HL-60/S4 (cell line): ENCODE measurements around the gene TMEM196.
"Not testable (repeated sequence)": the region's sequence is repeated elsewhere in the genome, so short reads cannot be mapped to it uniquely, and the experiment has no call there.

Source experiments
- in situ Hi-C: fragments of 300-500 bp; cut with MboI; formaldehyde crosslinking; loops from 2 replicates; pipeline ENCODE4 v1.14.3; 2022; ENCODE audit warnings: low sequenced_read_pairs

Gene TMEM196

GRCh38 chr7:19708397-19709248 is 64.8 kb downstream of the TMEM196 start, which contains the start of gene POLR1F:
TSS of gene POLR1F (minus strand) at chr7:19709037. CDS start at chr7:19709016, 21 bp downstream.
- in situ Hi-C loops: no loop called here

GRCh38 chr7:19707240-19707639 is 66.2 kb downstream of the TMEM196 start:
- in situ Hi-C loops: no loop called here

DNA sequence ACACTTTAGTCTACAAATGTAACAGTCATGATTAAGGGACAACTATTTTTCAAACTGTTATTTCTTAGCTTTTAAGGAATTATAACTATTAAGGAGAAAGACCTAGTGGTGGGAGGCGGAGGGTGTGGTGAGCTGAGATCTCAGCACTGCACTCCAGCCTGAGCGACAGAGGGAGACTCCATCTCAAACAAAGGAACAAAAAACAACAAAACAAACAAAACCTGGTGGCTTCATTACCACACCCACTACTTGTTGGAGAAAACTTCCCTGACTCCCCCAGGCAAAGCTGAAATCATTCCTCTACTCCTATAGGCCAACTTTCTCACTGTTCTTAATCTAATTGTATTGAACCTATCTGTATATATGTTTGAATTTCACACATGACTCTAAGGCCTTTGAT is 67.8 kb downstream of the TMEM196 start:
- in situ Hi-C loops: no loop called here

DNA sequence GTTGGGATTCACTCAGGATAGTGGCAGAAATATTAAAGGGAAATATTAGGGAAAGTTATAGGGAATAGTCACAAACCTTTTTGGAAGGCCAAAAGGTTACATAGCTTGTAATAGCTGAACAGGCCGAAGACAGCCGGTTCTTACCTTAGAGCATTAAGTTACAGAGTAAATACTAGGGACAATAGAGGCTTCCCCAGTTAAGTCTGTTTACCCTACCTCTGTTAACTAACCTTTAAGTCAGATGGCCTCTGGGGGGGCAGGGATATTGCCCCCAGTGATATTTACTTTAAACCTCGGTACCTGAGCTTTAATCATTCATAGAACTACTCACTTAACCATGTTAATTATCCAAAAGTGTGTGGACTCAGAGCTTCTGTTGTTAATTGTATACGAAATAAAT is 71.9 kb downstream of the TMEM196 start:
- in situ Hi-C loops: no loop called here

GRCh38 chr7:19700936-19701335 is 72.5 kb downstream of the TMEM196 start:
- in situ Hi-C loops: no loop called here

DNA sequence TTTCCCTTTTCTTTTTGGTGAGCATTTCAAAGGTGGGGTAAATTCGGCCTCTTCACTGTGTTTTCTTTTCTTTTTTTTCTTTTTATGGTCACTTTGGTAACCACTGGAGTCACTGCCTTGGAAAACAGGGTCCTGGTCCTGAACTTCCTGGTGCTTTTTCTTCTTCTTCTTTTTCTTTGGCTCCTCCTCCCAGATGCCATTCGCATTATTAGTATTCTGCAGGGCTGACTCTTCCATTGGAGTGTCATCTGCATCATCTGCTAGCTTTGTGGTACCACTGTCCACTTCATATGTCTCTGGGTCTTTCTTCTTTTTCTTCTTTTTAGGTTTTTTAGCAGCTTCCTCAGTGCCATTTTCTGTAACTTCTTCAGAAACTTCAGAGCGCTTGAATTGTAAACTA is 75.1 kb downstream of the TMEM196 start:
- in situ Hi-C loops: no loop called here

- in situ Hi-C loops: no loop called here
Observed at GRCh38 chr7:19696926-19697325, 76.5 kb downstream of the TMEM196 start.

GRCh38 chr7:19692111-19692828 is 81.1 kb downstream of the TMEM196 start:
- in situ Hi-C loops: no loop called here

DNA sequence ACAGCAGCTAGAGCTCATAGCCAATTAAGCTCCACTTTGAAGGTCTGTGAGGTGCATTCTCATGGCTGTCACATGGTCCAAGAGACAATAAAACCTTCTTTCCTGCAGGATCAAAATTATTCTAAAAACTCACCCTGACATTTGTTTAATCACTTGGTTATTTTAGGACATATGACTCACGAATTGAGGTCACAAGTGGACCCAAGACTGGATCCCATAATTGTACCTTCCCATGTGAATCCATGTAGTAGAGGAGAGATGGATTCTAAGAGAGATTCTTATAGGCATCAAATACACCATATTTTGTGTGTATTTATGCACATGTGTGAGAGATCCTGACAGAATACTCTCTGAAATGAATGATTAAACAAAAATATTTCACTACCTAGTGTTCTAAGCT is 82.7 kb downstream of the TMEM196 start:
- in situ Hi-C loops: no loop called here

DNA sequence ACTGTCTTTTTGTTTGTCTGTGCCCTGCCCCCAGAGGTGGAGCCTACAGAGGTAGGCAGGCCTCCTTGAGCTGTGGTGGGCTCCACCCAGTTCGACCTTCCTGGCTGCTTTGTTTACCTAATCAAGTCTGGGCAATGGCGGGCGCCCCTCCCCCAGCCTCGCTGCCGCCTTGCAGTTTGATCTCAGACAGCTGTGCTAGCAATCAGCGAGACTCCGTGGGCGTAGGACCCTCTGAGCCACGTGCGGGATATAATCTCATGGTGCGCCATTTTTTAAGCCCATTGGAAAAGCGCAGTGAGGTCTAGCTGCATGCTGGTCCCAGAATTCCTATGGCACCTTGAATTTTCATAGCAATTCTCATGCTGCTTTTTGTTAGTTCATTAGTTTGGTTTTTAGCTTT is 84.3 kb downstream of the TMEM196 start:
- in situ Hi-C loops: not testable (repeated sequence)

DNA sequence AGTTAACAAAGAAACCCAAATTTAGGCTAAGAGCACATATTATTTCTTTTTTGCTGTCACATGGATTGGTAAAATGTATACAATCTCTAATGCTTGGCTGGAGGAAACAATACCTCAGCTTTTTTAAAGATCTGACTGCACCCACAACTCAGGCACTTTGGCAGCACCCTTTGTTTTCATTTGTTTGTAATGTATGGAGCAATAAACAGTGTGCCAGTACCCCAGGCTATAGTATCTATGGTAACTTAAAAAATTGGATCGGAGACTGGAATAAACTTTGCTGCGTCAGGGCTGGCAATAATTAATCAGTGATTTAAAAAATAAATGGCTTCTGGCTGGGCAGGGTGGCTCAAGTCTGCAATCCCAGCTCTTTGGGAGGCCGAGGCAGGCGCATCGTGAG is 91.8 kb downstream of the TMEM196 start:
- in situ Hi-C loops: no loop called here

DNA sequence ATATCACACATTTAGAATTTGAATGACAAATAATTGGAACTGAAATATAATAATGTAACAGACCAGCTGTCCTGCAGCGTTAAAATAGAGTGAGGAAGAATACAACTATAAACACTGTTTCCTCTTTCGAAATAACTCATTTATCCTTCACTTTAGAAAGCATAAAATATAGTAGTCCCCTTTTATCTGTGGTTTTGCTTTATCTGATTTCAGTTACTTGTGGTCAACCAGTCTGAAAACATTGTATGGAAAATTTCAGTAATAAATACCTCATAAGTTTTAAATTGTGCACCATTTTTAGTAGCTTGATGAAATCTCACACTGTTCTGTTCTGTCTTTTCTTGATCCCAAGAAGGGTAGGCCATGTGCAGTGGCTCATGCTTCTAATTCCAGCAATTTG is 96.2 kb downstream of the TMEM196 start:
- in situ Hi-C loops: no loop called here

DNA sequence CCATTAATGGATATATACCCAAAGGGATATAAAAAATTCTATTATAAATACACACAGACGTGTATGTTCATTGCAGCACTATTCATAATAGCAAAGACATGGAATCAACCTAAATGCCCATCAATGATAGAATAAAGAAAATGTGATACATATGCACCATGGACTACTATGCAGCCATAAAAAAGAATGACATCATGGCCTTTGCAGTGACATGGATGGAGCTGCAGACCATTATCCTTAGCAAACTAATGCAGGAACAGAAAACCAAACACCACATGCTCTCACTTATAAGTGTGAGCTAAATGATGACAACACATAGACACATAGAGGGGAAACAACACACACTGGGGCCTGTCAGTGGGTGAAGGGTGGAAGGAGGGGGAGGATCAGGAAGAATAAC is 97.6 kb downstream of the TMEM196 start:
- in situ Hi-C loops: no loop called here

DNA sequence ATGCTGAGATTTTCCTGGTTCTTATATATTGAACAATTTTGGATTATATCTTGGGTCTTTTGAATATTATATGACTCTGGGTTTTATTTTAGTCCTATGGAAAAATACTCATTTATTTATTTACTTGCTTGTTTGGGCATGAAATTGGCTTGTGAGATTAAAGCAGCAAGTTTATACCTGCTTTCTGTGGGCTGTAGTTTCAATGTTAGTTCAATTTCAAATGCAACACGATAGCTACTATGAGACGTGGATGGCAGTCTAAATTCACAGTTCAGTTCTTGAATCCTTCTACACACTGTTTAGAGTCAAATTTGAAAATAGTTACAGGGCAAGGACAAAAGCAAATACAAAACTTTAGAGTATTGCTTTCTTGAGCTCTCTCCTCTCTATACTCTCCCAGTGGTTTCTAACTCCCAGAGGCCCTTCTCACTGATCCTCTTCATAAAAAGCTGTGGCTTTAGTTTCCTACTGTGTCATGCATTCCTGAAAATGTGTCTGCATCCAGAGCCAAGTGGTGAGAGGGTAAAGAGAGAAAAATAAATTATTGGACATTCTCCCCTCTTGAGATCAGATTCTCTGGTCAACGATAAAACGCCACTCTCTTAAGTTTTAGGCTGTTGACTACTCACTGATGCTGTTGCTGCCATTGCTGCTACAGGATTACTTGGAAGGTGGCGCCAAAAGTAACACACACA is 99.0 kb downstream of the TMEM196 start:
- in situ Hi-C loops: loop anchor here (25.0 kb wide), 1 partner anchor 1312 kb away; no protein-coding TSS in a partner anchor

GRCh38 chr7:19670806-19671205 is 102.6 kb downstream of the TMEM196 start:
- in situ Hi-C loops: loop anchor here (25.0 kb wide), 1 partner anchor 1309 kb away; no protein-coding TSS in a partner anchor
